Activated CD4-positive, alpha-beta T cell treated with anti-CD3 and anti-CD28 coated beads, Interleukin-2, amount 10 ng/mL, durations not matched to agents 24 days and 14 days (primary cell): ENCODE measurements around the gene CD244. TPM values are rescaled to one million over a fixed set of nuclear protein-coding genes. Genes with fewer than 3 reads are reported as not detected.

Source experiments
- DNase-seq: peaks from one replicate; pipeline ENCODE4 v3.0.0; 2022
- H3K27ac Mint-ChIP-seq: one replicate; pipeline ENCODE4 v1.8.0; 2022; ENCODE audit warnings: mild to moderate bottlenecking, mixed read lengths
- H3K27me3 Mint-ChIP-seq: one replicate; pipeline ENCODE4 v1.8.0; 2022; ENCODE audit warnings: mixed read lengths
- H3K36me3 Mint-ChIP-seq: one replicate; pipeline ENCODE4 v1.8.0; 2022; ENCODE audit warnings: low read depth, mild to moderate bottlenecking, mixed read lengths
- H3K4me1 Mint-ChIP-seq: one replicate; pipeline ENCODE4 v1.8.0; 2021; ENCODE audit warnings: mixed read lengths
- H3K4me3 Mint-ChIP-seq: one replicate; pipeline ENCODE4 v1.8.0; 2022; ENCODE audit warnings: mild to moderate bottlenecking, moderate library complexity, mixed read lengths
- H3K9me3 Mint-ChIP-seq: one replicate; pipeline ENCODE4 v1.8.0; 2021; ENCODE audit warnings: mixed read lengths
- intact Hi-C: fragments of 100-400 bp; cut with micrococcal nuclease; formaldehyde crosslinking; loops from one replicate; pipeline ENCODE4 v1.15.1; 2023
- total RNA-seq: library from RNA; stranded (reverse); gene quantifications from 2 replicates; pipeline ENCODE4 v1.2.3, GENCODE V29; 2022

Gene CD244
- total RNA-seq, 1 donor from 2014 or later = not detected

- no peak overlapping the region for H3K27ac Mint-ChIP-seq
These were observed 11.7 kb downstream of the CD244 start for GRCh38 chr1:160850993-160851392.

DNA sequence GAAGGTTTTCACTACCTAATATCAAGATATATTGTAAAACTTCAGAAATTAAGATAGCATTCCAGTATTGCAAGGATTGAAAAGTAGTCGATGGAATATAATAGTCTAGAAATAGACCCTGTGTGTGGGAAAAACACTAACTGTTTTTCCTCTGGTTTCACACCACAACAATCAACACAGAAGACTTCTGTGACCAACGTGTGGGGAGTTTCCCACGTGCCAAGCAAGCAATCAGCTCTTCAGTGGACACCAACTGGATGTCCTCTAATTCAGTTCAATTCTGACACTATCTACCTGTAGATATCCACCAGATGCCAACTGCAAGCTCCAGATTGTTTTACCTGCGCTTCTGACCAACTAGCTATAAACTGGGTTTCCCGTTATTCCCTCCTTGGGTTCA, 12.1 kb downstream of the CD244 start:
- H3K4me1 Mint-ChIP-seq = no peaks in the 10 kb centered on the region
- intact Hi-C loops = no loop called here
- no peak overlapping the region for H3K4me3 Mint-ChIP-seq
- no peaks in the 10 kb centered on the region for H3K36me3 Mint-ChIP-seq
- peaks cover 14% of the 10 kb centered on the region for H3K27me3 Mint-ChIP-seq
- no peaks in the 10 kb centered on the region for H3K9me3 Mint-ChIP-seq
- DNase-seq = no peak
- no peak overlapping the region for H3K27ac Mint-ChIP-seq

More at GRCh38 chr1:160850993-160851392, 11.7 kb downstream of the CD244 start:
- H3K9me3 Mint-ChIP-seq = no peaks in the 10 kb centered on the region
- H3K4me3 Mint-ChIP-seq = no peak overlapping the region
- H3K4me1 Mint-ChIP-seq = no peaks in the 10 kb centered on the region
- H3K27me3 Mint-ChIP-seq = peaks cover 14% of the 10 kb centered on the region
- no peak for DNase-seq
- no peaks in the 10 kb centered on the region for H3K36me3 Mint-ChIP-seq
- intact Hi-C loops = no loop called here

DNA sequence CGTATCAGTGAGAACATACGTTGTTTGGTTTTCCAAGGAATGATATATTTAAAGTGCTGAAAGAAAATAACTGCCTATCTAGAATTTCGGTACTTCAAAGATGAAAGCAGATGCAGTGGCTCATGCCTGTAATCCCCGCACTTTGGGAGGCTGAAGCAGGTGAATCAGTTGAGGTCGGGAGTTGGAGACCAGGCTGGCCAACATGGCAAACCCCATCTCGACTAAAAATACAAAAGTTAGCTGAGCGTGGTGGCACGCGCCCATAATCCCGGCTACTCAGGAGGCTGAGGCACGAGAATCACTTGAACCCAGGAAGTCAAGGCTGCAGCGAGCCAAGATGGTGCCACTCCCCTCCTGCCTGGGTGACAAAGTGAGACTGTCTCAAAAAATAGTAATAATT, 16.4 kb downstream of the CD244 start:
- no peak overlapping the region for H3K4me3 Mint-ChIP-seq
- no peak for DNase-seq
- H3K4me1 Mint-ChIP-seq = peaks cover 3% of the 10 kb centered on the region
- H3K36me3 Mint-ChIP-seq = no peaks in the 10 kb centered on the region
- H3K9me3 Mint-ChIP-seq = peaks cover 7% of the 10 kb centered on the region
- intact Hi-C loops = no loop called here
- no peak overlapping the region for H3K27ac Mint-ChIP-seq
- peaks cover 17% of the 10 kb centered on the region for H3K27me3 Mint-ChIP-seq

- peaks cover 7% of the 10 kb centered on the region for H3K9me3 Mint-ChIP-seq
- intact Hi-C loops = no loop called here
- peaks cover 5% of the 10 kb centered on the region for H3K4me1 Mint-ChIP-seq
These were observed 18.0 kb downstream of the CD244 start for GRCh38 chr1:160844447-160845232.

GRCh38 chr1:160841079-160841478, 21.6 kb downstream of the CD244 start:
- peaks cover 31% of the 10 kb centered on the region for H3K4me1 Mint-ChIP-seq
- H3K4me3 Mint-ChIP-seq = no peak overlapping the region
- no peak overlapping the region for H3K27ac Mint-ChIP-seq
- no peaks in the 10 kb centered on the region for H3K36me3 Mint-ChIP-seq
- peaks cover 3% of the 10 kb centered on the region for H3K27me3 Mint-ChIP-seq
- peaks cover 7% of the 10 kb centered on the region for H3K9me3 Mint-ChIP-seq
- DNase-seq = no peak
- intact Hi-C loops = no loop called here

More at GRCh38 chr1:160844447-160845232, 18.0 kb downstream of the CD244 start:
- Mint-ChIP-seq H3K4me3 (no peak overlapping the region), H3K27ac (no peak overlapping the region), H3K36me3 (no peaks in the 10 kb centered on the region), H3K27me3 (peaks cover 15% of the 10 kb centered on the region)
- no peak for DNase-seq

DNA sequence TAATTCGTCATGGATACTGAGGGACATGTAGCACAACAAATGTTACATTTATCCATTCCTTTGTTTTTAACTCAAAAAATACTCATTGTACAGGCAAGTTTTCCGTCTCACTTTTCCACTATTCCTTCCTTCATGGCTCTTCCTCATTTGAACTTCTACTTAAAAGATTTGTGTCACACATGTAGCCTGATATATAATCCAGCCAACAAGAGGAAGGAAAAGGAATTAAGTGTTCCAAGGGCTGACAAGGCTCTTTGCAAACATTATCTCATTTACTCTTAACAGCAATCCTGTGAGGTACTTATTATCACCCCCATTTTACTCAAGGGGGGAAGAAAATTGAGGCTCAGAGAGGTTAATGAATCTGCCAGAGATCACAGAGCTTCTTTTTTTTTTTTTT, 22.9 kb downstream of the CD244 start:
- Mint-ChIP-seq H3K9me3 (peaks cover 7% of the 10 kb centered on the region), H3K27ac (no peak overlapping the region), H3K27me3 (peaks cover 3% of the 10 kb centered on the region), H3K36me3 (no peaks in the 10 kb centered on the region), H3K4me1 (peaks cover 37% of the 10 kb centered on the region), H3K4me3 (no peak overlapping the region)
- DNase-seq = no peak
- intact Hi-C loops = loop anchor here (2.0 to 5.0 kb wide), 2 partner anchors 43 to 258 kb away; partner anchors contain the start of genes KLHDC9 and LY9

DNA sequence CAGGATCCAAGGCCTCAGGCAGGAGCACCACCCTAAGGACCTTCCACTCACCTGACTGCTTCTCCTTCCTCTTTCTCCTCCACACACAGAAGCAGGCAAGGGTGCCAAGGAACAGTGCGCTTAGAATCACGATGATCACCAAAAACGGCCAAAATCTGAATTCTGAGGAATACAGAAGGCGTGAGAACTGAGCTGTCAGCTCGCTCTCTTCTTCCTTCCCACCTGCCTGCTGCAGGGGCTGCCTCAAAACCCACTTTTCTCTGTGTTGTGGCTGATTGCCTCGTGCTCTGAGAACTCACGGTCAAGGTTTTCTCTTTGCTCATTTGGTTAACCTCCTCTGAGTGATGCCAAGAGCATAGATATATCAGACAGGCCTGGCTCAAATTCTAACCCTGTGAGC, 23.8 kb downstream of the CD244 start:
- H3K27me3 Mint-ChIP-seq = peaks cover 3% of the 10 kb centered on the region
- H3K27ac Mint-ChIP-seq = peak overlapping the region; percentile 43
- H3K9me3 Mint-ChIP-seq = peaks cover 6% of the 10 kb centered on the region
- no peak for DNase-seq
- H3K4me1 Mint-ChIP-seq = peaks cover 39% of the 10 kb centered on the region
- H3K4me3 Mint-ChIP-seq = no peak overlapping the region
- intact Hi-C loops = loop anchor here (1.0 to 5.0 kb wide), 3 partner anchors 23 to 258 kb away; partner anchors contain the start of genes CD244, KLHDC9 and LY9
- H3K36me3 Mint-ChIP-seq = no peaks in the 10 kb centered on the region

DNA sequence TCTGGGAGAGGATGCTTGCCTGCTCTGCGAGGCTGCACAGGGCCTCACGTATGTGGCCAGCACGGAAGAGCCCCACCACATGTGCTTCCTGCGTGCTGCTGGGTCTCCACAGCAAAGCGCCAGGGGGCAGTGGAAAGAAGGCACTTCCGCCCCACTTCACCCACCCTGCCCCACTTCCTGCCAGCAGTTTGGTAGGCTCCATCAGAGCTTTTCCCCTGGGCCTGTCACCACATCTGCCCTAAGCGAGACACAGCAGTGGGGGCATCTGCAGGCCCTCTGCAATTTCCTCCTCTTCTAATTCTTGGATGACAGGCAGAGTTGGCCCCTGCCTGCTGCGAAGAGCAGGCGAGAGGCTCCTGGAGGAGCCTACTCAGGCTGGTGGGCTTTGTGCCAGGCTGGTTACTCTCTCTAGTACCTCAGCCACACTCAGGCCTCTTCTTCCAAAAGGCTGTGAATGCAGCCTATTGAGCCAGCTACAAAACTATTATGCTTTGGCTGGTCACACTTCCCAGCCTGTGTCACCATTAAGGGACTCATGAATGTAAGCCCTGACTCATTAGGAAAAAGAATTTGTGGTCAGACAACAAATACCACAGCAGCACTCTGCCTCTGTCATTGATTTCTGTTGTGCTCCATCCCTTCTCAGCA, 25.0 kb downstream of the CD244 start:
- Mint-ChIP-seq H3K9me3 (no peaks in the 10 kb centered on the region), H3K36me3 (no peaks in the 10 kb centered on the region), H3K4me3 (peak overlapping the region; percentile 69), H3K27ac (peak overlapping the region; percentile 98), H3K4me1 (peaks cover 43% of the 10 kb centered on the region), H3K27me3 (no peaks in the 10 kb centered on the region)
- peak; percentile 94 for DNase-seq
- intact Hi-C loops = loop anchor here (1.0 to 5.0 kb wide), 3 partner anchors 25 to 260 kb away; partner anchors contain the start of genes CD244, KLHDC9 and LY9

GRCh38 chr1:160836981-160837557, 25.6 kb downstream of the CD244 start:
- DNase-seq = no peak
- intact Hi-C loops = loop anchor here (5.0 kb wide), 1 partner anchor 260 kb away; the partner anchor contains the start of gene KLHDC9
- H3K36me3 Mint-ChIP-seq = no peaks in the 10 kb centered on the region
- peak overlapping the region; percentile 90 for H3K27ac Mint-ChIP-seq
- H3K27me3 Mint-ChIP-seq = no peaks in the 10 kb centered on the region
- peak overlapping the region; percentile 50 for H3K4me3 Mint-ChIP-seq
- no peaks in the 10 kb centered on the region for H3K9me3 Mint-ChIP-seq
- H3K4me1 Mint-ChIP-seq = peaks cover 43% of the 10 kb centered on the region

DNA sequence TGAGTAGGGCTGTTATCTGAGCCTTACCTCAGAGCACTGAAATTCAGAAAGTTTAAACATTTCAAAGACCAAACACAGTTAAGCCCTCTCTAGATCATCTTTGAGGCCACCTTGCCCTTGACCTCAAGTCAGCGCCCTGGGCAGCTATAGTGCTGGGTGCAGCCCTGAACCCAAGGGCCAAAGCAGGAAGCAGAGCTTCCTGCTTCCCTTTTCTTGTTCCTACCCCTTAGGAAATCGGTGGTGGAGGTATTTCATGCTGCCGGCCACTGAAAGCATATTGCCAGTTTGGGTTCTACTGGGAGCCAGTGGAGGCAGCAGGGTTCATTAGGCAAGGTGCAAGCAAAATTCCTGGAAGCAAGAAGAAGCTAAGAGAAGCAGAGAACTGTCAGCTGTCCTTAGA, 26.1 kb downstream of the CD244 start:
- H3K4me1 Mint-ChIP-seq = peaks cover 43% of the 10 kb centered on the region
- peak overlapping the region; percentile 90 for H3K27ac Mint-ChIP-seq
- H3K4me3 Mint-ChIP-seq = peak overlapping the region; percentile 50
- intact Hi-C loops = loop anchor here (5.0 kb wide), 1 partner anchor 261 kb away; the partner anchor contains the start of gene KLHDC9
- no peaks in the 10 kb centered on the region for H3K36me3 Mint-ChIP-seq
- H3K27me3 Mint-ChIP-seq = no peaks in the 10 kb centered on the region
- H3K9me3 Mint-ChIP-seq = no peaks in the 10 kb centered on the region
- no peak for DNase-seq

DNA sequence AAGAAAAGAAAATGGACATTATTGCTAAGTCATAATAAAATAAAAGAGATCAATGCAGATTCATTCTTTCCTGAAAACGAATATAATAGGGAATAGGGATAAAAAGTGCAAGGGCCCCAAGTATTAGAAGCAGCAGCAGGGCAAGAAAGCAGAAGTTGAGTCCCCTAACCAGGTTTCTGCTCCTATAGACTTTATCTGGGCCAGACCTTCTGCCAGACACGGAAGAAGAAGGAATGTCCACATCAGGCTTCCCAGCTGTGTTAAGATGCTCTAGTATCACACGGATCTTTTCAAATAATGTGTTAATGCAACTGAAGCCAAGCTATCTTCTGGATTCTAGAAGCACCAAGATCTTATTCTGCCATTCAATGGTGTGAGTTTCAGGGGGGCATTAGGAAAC, 26.9 kb downstream of the CD244 start:
- H3K36me3 Mint-ChIP-seq = no peaks in the 10 kb centered on the region
- DNase-seq = no peak
- no peak overlapping the region for H3K27ac Mint-ChIP-seq
- peaks cover 43% of the 10 kb centered on the region for H3K4me1 Mint-ChIP-seq
- intact Hi-C loops = loop anchor here (1.0 to 5.0 kb wide), 5 partner anchors 41 to 262 kb away; partner anchors contain the start of gene KLHDC9
- H3K9me3 Mint-ChIP-seq = no peaks in the 10 kb centered on the region
- no peak overlapping the region for H3K4me3 Mint-ChIP-seq
- no peaks in the 10 kb centered on the region for H3K27me3 Mint-ChIP-seq

DNA sequence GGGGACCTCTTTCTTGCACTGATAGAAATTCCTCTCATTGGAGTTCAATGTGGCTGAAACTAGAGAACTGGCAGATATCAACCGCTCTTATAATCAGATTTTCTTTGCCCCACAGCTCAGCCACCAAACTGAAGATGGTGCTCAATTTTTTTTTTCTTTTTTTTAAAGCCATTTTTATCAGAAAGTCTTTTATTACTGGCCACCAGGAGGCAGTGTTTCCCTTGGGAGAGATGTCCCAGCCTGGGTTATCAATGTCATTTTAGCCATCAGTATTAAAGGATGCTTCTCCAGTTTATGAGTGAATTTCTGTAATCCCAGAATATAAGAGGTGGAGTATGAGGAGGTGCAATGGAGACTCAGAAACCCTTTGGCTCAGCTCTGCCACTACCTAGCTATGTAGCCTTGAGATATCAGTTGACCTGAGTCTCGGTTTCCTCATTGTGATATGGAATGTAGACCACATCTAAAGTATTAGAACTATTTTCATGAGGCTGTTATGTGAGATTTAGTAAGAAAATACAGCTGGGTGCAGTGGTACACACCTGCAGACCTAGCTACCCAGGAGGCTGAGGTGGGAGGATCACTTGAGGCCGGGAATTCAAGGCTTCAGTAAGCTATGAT, 27.6 kb downstream of the CD244 start:
- H3K27ac Mint-ChIP-seq = no peak overlapping the region
- intact Hi-C loops = loop anchor here (1.0 to 5.0 kb wide), 5 partner anchors 42 to 262 kb away; partner anchors contain the start of gene KLHDC9
- no peaks in the 10 kb centered on the region for H3K36me3 Mint-ChIP-seq
- H3K4me1 Mint-ChIP-seq = peaks cover 46% of the 10 kb centered on the region
- H3K4me3 Mint-ChIP-seq = no peak overlapping the region
- DNase-seq = peak; percentile 85
- no peaks in the 10 kb centered on the region for H3K27me3 Mint-ChIP-seq
- no peaks in the 10 kb centered on the region for H3K9me3 Mint-ChIP-seq

DNA sequence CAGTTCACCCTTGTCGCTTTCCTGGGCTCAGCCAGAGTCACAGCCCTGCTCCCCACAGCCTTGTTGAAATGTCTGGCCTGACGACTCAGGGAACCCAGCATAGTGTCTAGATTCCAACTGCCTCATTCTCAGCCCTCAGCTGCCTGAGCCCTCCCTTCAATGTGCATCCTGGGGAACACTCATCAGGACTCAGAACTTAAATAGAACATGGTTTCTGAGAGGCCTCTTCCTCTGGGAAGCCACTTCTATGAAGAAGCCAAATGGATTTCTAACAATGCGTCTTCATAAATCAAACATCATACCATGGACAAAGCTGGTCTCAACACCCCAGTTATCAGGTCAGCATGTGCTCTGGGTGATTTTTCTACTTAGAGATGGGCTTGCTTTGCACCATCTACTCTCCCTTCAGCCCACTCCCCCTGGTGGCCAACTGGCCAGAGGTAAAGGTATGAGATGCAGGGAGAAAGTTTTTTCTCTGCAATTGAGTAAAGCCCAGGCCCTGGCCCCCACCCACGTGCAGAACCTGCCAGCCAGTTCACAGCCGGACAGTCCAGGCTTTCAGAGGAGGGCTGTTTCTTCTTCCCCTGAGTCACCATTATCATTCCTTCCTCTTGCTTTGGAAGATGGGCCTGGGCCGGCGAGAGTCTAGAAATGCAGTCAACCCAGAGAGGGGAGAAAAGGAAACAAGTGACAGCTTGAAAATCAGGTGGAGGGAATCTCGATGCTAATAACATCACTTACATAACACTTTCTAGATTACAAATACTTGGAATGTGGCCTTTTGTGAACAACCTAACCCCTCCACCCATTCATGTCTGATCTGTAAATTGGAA, 32.1 kb downstream of the CD244 start:
- H3K36me3 Mint-ChIP-seq = no peaks in the 10 kb centered on the region
- H3K27ac Mint-ChIP-seq = peak overlapping the region; percentile 22
- peaks cover 13% of the 10 kb centered on the region for H3K4me1 Mint-ChIP-seq
- no peak overlapping the region for H3K4me3 Mint-ChIP-seq
- intact Hi-C loops = loop anchor here (2.0 kb wide), 3 partner anchors 54 to 150 kb away; no protein-coding TSS in a partner anchor
- DNase-seq = peak; percentile 93
- H3K27me3 Mint-ChIP-seq = no peaks in the 10 kb centered on the region
- H3K9me3 Mint-ChIP-seq = no peaks in the 10 kb centered on the region
